ENCODE data around the gene ACE2. TPM values are rescaled to one million over a fixed set of nuclear protein-coding genes. Genes with fewer than 3 reads are reported as not detected.

The ACE2 gene
- total and polyA plus RNA-seq, 9 of the 15 experiments (the other 6 are each of a cell fraction or from before 2014, with no cell fraction given), result 0.03 to 0.09 (median 0.07) TPM; not detected in 6

DNA sequence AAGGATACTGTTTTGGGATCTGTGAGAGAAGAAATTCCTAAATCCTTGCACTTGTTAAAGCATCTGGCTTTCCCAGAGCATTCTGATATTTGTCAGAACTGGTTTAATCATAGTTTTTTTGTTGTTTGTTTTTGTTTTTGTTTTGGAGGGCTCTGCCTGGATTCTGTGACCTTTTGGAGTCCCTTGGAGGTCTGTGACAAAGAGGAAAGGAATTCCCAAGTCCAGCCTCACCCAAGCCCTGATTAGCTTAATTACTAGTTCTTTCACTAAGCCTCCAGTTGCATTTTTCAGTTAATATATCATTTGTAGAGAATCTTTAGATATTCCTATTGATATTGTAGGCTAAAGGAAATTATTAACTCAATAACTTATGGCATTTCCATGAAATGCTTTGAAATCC, 711 bp downstream of the ACE2 start:
- Histone ChIP-seq H3K27me3 (ENCODE audit: control insufficient read depth in 2 of 2, insufficient read depth in 2 of 2, low read length in 2 of 2) (no peaks in the 10 kb centered on the region), H3K9me1 (ENCODE audit: control insufficient read depth, insufficient read depth, low read length) (no peaks in the 10 kb centered on the region), H3K9ac (ENCODE audit: insufficient read depth in 1 of 2, low read depth in 2 of 2, low read length in 2 of 2) (no peak overlapping the region), H3K4me2 (ENCODE audit: insufficient read depth, low read length) (no peak overlapping the region), H3K27ac (ENCODE audit: extremely low read depth, low read depth, low read length) (no peak overlapping the region), H3K4me1 (replicated peaks in 1 of 2; ENCODE audit: control insufficient read depth in 2 of 2, insufficient read depth in 2 of 2, low read length in 2 of 2) (no peaks in the 10 kb centered on the region), H4K20me1 (replicated peaks; ENCODE audit: control insufficient read depth, insufficient read depth, low read length) (no peaks in the 10 kb centered on the region), H2AFZ (ENCODE audit: low read depth, low read length) (no peak overlapping the region), H3K79me2 (ENCODE audit: control insufficient read depth, insufficient read depth, low read length) (no peaks in the 10 kb centered on the region), H3K9me3 (replicated peaks; ENCODE audit: control insufficient read depth, insufficient read depth, low read depth, low read length) (no peaks in the 10 kb centered on the region), H3K4me3 (no peak overlapping the region), H3K36me3 (ENCODE audit: control insufficient read depth, insufficient read depth, low read length) (no peaks in the 10 kb centered on the region)
- DNase-seq (ENCODE audit: extremely low read depth in 1 of 4, low spot score in 3 of 4) (no peak), ATAC-seq (no peak), FAIRE-seq (no peak)
- no TSS peak for BruUV-seq (replicated peaks)
- POLR2A ChIA-PET, result no interaction called here
- in situ Hi-C loops (cut with MboI), result no loop called here
- CTCF ChIA-PET (ENCODE audit: low intra/inter-chr PET ratio), result no interaction called here
- intact Hi-C loops (cut with micrococcal nuclease), result no loop called here
- TF ChIP-seq CC2D1A (IDR thresholded peaks at IDR 0.05) (no peak), RAD21 (CRISPR knock-in tag; conservative IDR thresholded peaks at IDR 0.05 in 1 of 2, IDR thresholded peaks at IDR 0.05 in 1 of 2) (no peak), HNRNPK (IDR thresholded peaks at IDR 0.05; ENCODE audit: low read depth, low read length, poor library complexity, severe bottlenecking) (no peak), ZNF830 (CRISPR knock-in tag; IDR thresholded peaks at IDR 0.05) (no peak), SMC3 (conservative IDR thresholded peaks at IDR 0.05; ENCODE audit: insufficient read depth, low read depth, low read length) (no peak), MCM7 (IDR thresholded peaks at IDR 0.05) (no peak), RBM25 (IDR thresholded peaks at IDR 0.05; ENCODE audit: low read depth, low read length, severe bottlenecking) (no peak), ZNF583 (CRISPR knock-in tag; IDR thresholded peaks at IDR 0.05) (no peak)
- TF ChIP-seq, protein P1, sequence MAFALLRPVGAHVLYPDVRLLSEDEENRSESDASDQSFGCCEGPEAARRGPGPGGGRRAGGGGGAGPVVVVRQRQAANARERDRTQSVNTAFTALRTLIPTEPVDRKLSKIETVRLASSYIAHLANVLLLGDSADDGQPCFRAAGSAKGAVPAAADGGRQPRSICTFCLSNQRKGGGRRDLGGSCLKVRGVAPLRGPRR (CRISPR knock-in tag; IDR thresholded peaks at IDR 0.05), result no peak
- TF ChIP-seq, protein P2, sequence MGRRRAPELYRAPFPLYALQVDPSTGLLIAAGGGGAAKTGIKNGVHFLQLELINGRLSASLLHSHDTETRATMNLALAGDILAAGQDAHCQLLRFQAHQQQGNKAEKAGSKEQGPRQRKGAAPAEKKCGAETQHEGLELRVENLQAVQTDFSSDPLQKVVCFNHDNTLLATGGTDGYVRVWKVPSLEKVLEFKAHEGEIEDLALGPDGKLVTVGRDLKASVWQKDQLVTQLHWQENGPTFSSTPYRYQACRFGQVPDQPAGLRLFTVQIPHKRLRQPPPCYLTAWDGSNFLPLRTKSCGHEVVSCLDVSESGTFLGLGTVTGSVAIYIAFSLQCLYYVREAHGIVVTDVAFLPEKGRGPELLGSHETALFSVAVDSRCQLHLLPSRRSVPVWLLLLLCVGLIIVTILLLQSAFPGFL (CRISPR knock-in tag; IDR thresholded peaks at IDR 0.05), result no peak
- TF ChIP-seq, protein P3, sequence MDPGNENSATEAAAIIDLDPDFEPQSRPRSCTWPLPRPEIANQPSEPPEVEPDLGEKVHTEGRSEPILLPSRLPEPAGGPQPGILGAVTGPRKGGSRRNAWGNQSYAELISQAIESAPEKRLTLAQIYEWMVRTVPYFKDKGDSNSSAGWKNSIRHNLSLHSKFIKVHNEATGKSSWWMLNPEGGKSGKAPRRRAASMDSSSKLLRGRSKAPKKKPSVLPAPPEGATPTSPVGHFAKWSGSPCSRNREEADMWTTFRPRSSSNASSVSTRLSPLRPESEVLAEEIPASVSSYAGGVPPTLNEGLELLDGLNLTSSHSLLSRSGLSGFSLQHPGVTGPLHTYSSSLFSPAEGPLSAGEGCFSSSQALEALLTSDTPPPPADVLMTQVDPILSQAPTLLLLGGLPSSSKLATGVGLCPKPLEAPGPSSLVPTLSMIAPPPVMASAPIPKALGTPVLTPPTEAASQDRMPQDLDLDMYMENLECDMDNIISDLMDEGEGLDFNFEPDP (CRISPR knock-in tag; IDR thresholded peaks at IDR 0.05), result no peak
- TF ChIP-seq, protein P4, sequence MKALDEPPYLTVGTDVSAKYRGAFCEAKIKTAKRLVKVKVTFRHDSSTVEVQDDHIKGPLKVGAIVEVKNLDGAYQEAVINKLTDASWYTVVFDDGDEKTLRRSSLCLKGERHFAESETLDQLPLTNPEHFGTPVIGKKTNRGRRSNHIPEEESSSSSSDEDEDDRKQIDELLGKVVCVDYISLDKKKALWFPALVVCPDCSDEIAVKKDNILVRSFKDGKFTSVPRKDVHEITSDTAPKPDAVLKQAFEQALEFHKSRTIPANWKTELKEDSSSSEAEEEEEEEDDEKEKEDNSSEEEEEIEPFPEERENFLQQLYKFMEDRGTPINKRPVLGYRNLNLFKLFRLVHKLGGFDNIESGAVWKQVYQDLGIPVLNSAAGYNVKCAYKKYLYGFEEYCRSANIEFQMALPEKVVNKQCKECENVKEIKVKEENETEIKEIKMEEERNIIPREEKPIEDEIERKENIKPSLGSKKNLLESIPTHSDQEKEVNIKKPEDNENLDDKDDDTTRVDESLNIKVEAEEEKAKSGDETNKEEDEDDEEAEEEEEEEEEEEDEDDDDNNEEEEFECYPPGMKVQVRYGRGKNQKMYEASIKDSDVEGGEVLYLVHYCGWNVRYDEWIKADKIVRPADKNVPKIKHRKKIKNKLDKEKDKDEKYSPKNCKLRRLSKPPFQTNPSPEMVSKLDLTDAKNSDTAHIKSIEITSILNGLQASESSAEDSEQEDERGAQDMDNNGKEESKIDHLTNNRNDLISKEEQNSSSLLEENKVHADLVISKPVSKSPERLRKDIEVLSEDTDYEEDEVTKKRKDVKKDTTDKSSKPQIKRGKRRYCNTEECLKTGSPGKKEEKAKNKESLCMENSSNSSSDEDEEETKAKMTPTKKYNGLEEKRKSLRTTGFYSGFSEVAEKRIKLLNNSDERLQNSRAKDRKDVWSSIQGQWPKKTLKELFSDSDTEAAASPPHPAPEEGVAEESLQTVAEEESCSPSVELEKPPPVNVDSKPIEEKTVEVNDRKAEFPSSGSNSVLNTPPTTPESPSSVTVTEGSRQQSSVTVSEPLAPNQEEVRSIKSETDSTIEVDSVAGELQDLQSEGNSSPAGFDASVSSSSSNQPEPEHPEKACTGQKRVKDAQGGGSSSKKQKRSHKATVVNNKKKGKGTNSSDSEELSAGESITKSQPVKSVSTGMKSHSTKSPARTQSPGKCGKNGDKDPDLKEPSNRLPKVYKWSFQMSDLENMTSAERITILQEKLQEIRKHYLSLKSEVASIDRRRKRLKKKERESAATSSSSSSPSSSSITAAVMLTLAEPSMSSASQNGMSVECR (CRISPR knock-in tag; IDR thresholded peaks at IDR 0.05), result no peak
- TF ChIP-seq, protein P5, sequence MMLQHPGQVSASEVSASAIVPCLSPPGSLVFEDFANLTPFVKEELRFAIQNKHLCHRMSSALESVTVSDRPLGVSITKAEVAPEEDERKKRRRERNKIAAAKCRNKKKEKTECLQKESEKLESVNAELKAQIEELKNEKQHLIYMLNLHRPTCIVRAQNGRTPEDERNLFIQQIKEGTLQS (IDR thresholded peaks at IDR 0.05), result no peak
- TF ChIP-seq, protein P5 (CRISPR knock-in tag; conservative IDR thresholded peaks at IDR 0.05), result no peak
